ENCODE data around the gene VEGFC. TPM values are rescaled to one million over a fixed set of nuclear protein-coding genes. Genes with fewer than 3 reads are reported as not detected.

The VEGFC gene
- total RNA-seq, 2 donors from 2014 or later: 1.1 to 3.5 TPM

DNA sequence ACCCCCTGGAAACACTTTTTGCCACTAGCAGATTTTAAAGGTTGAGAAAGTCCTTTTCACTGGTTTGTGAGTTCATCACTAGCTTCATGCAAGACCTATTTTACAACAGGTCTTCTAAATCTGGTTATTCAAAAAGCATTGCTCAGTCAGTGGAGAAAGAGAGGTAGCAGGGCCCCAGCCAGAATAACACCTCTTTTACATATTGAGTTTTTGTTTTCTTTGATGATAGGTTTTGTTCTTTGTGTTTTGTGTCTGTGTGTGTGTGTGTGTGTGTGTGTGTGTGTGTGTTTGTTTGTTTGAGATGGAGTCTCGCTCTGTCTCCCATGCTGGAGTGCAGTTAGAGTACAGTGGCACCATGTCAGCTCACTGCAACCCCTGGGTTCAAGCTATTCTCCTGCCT, 2.7 kb upstream of the VEGFC start:
- DNase-seq: no peak
- no peaks in the 10 kb centered on the region for H3K4me1 ChIP-seq
- intact Hi-C loops (cut with DNase I): loop anchor here (10.0 kb wide), 1 partner anchor 539 kb away; no protein-coding TSS in a partner anchor
- no peak overlapping the region for H3K27ac ChIP-seq
- peaks cover 9% of the 10 kb centered on the region for H3K27me3 ChIP-seq
- H3K4me3 ChIP-seq: no peak overlapping the region
- no peak overlapping the region for H3K9ac ChIP-seq (ENCODE audit: low read depth in 2 of 2, low read length in 2 of 2)
- TF ChIP-seq, protein P1, sequence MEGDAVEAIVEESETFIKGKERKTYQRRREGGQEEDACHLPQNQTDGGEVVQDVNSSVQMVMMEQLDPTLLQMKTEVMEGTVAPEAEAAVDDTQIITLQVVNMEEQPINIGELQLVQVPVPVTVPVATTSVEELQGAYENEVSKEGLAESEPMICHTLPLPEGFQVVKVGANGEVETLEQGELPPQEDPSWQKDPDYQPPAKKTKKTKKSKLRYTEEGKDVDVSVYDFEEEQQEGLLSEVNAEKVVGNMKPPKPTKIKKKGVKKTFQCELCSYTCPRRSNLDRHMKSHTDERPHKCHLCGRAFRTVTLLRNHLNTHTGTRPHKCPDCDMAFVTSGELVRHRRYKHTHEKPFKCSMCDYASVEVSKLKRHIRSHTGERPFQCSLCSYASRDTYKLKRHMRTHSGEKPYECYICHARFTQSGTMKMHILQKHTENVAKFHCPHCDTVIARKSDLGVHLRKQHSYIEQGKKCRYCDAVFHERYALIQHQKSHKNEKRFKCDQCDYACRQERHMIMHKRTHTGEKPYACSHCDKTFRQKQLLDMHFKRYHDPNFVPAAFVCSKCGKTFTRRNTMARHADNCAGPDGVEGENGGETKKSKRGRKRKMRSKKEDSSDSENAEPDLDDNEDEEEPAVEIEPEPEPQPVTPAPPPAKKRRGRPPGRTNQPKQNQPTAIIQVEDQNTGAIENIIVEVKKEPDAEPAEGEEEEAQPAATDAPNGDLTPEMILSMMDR (IDR thresholded peaks at IDR 0.05): no peak
- H3K36me3 ChIP-seq: no peaks in the 10 kb centered on the region
- no peaks in the 10 kb centered on the region for H3K9me3 ChIP-seq

DNA sequence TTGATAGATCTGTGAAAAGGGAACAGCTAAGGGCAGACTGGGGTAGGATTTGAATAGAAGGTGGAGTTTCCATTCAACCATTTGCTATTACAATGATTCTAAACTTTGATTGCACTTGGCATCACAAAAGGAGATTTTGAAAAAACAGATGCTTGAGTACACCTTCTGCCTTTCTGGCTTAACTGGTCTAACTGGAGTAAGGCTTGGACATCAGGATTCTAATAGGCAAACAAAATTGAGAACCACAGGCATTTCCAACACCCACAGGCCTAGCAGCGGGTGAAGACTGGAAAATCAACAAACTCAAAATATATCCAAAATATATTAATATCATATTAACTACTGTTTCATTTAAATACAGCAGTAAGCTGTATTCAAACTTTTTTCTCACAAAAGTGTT, 1.9 kb upstream of the VEGFC start:
- Histone ChIP-seq H3K4me3 (no peak overlapping the region), H3K9ac (ENCODE audit: low read depth in 2 of 2, low read length in 2 of 2) (no peak overlapping the region), H3K27me3 (peaks cover 9% of the 10 kb centered on the region), H3K4me1 (no peaks in the 10 kb centered on the region), H3K36me3 (no peaks in the 10 kb centered on the region), H3K9me3 (no peaks in the 10 kb centered on the region), H3K27ac (no peak overlapping the region)
- TF ChIP-seq, protein P1 (IDR thresholded peaks at IDR 0.05): no peak
- no peak for DNase-seq
- intact Hi-C loops (cut with DNase I): loop anchor here (10.0 kb wide), 1 partner anchor 540 kb away; no protein-coding TSS in a partner anchor

DNA sequence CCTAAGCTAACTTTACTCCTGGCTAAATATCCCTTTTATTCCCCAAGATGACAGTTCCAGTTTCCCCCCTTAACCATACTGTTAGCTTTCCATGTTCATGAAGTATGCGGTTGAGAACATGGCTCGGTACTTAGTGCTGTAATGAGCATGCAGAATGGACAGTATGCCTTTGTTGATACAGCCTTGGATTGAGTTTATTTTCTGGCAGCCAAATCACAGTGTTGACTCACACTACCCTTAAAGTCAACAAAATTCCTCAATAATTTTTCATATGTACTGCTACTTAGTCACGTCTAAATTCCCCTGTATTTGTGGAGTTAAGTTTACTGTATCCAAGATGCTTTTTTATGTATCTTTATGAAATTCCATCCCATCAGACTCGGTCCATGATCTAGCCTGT, 1.4 kb upstream of the VEGFC start:
- DNase-seq: no peak
- intact Hi-C loops (cut with DNase I): loop anchor here (10.0 kb wide), 1 partner anchor 541 kb away; no protein-coding TSS in a partner anchor
- H3K27me3 ChIP-seq: peaks cover 9% of the 10 kb centered on the region
- H3K4me3 ChIP-seq: no peak overlapping the region
- H3K36me3 ChIP-seq: no peaks in the 10 kb centered on the region
- TF ChIP-seq, protein P1 (IDR thresholded peaks at IDR 0.05): no peak
- H3K27ac ChIP-seq: no peak overlapping the region
- H3K4me1 ChIP-seq: no peaks in the 10 kb centered on the region
- no peak overlapping the region for H3K9ac ChIP-seq (ENCODE audit: low read depth in 2 of 2, low read length in 2 of 2)
- H3K9me3 ChIP-seq: no peaks in the 10 kb centered on the region

DNA sequence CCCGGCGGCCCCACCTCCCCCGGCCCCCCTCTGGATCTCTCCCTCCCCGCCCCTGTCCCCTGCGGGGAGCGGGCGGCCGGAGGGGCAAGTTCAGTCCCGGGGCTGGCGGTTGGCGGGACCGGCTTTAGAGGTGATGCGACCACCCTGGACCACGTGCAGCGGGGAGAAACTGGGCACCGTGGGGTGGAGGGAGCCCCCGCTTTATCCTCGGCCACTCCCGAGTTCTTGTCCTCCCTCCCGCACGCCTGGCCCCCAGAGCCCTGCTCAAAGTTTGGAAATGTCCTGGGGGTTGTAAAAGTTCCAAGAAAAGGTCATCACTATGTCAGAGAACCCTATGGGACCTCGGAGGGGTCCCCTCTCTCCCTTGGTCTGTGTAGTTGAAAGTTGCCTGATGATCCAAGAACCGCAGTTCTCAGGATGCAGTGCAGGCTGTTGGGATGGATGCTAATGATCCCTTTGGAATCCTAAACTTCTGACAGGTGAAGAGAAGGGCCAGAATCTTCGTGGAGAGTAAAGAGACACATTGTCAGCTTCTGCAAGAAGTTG, 411 bp upstream of the VEGFC start:
- Histone ChIP-seq H3K4me1 (no peaks in the 10 kb centered on the region), H3K9ac (ENCODE audit: low read depth in 2 of 2, low read length in 2 of 2) (no peak overlapping the region), H3K27me3 (peaks cover 9% of the 10 kb centered on the region), H3K36me3 (no peaks in the 10 kb centered on the region), H3K27ac (no peak overlapping the region), H3K9me3 (no peaks in the 10 kb centered on the region), H3K4me3 (no peak overlapping the region)
- TF ChIP-seq, protein P1 (IDR thresholded peaks at IDR 0.05): no peak
- intact Hi-C loops (cut with DNase I): loop anchor here (10.0 kb wide), 1 partner anchor 542 kb away; no protein-coding TSS in a partner anchor
- DNase-seq: no peak

DNA sequence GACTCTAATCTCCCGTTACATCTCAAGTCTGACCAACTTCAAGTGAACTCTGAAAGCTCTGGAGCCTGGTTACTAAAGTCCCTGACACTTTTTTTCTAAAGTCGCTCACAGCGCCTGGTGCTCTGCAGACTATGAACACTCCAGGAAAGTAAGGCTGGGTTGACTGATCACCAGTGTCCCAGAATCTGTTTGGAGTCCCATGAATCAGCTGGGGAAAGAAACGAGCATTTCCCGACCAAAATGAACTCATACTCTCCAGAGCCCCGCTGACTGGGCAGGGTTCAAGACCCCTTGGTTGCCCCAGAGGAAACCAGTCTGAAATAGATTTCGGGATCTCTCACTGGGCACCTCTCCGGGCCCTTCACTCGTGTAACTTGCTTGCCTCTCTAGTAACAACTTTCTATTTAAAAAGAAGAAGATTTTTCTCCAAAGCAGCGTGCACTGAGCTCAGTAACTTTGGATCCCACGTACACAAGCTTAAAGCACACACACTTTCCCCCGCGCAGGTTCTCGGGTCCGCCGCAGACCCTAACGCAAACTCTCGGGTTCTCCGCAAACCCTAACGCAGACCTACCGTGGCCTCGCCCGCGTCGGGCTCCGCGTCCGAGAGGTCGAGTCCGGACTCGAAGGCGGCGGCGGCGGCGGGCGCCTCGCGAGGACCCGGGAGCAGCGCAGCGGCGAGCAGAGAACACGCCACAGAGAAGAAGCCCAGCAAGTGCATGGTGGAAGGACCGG, 964 bp downstream of the VEGFC start:
- H3K27me3 ChIP-seq: peaks cover 9% of the 10 kb centered on the region
- intact Hi-C loops (cut with DNase I): loop anchor here (10.0 kb wide), 1 partner anchor 543 kb away; no protein-coding TSS in a partner anchor
- peak overlapping the region; percentile 38 for H3K4me3 ChIP-seq
- no peaks in the 10 kb centered on the region for H3K9me3 ChIP-seq
- DNase-seq: no peak
- H3K4me1 ChIP-seq: no peaks in the 10 kb centered on the region
- no peak overlapping the region for H3K27ac ChIP-seq
- TF ChIP-seq, protein P1 (IDR thresholded peaks at IDR 0.05): no peak
- peak overlapping the region in 1 of 2 donors; percentile 16 for H3K9ac ChIP-seq (ENCODE audit: low read depth in 2 of 2, low read length in 2 of 2)
- no peaks in the 10 kb centered on the region for H3K36me3 ChIP-seq
